Keratinocyte (primary cell): ENCODE data around the gene PTPN4.

ENCODE experiments used
- CTCF ChIP-seq, 3 experiments: IDR thresholded peaks in 1 of 3; conservative IDR thresholded peaks in 1 of 3; optimal IDR thresholded peaks in 1 of 3; 2 replicates in 2 of 3; 3 replicates in 1 of 3; pipeline versions ENCODE3 to v1.5.1; 2011; ENCODE audit warnings: low read length in 3 of 3, mild to moderate bottlenecking in 3 of 3, moderate library complexity in 2 of 3, control low read depth in 1 of 3, inconsistent platforms in 1 of 3; ENCODE audit not compliant: insufficient read depth in 2 of 3; ENCODE audit errors: extremely low read depth in 1 of 3
- EZH2 ChIP-seq: IDR thresholded peaks from one replicate; pipeline ENCODE4 v1.6.1; 2012; ENCODE audit warnings: inconsistent platforms, mild to moderate bottlenecking, low read length, moderate library complexity

- TF ChIP-seq EZH2 (no peak), CTCF (optimal IDR thresholded peaks at IDR 0.05 in 1 of 3, IDR thresholded peaks at IDR 0.05 in 1 of 3, conservative IDR thresholded peaks at IDR 0.05 in 1 of 3; ENCODE audit: extremely low read depth in 1 of 3, insufficient read depth in 2 of 3, low read length in 3 of 3) (no peak)
Measured at GRCh38 chr2:120029672-120030640, 270.2 kb downstream of the PTPN4 start.
